SK-N-SH treated with all-trans-retinoic acid at 6 μM for 48 hours (cell line): ENCODE results near the gene IMMP2L.

Experiments used
- ATAC-seq: fragments of 200-7000 bp; cut with Tn5 transposase; 3 replicates; pipeline ENCODE4 v1.9.1; 2020; ENCODE audit warnings: mild to moderate bottlenecking, moderate library complexity
- ARNTL ChIP-seq: fragments of 450-650 bp; formaldehyde crosslinking; IDR thresholded peaks from 2 replicates; pipeline ENCODE4 v1.5.0; 2020; ENCODE audit warnings: low read depth, mild to moderate bottlenecking, moderate library complexity, borderline replicate concordance
- BACH2 ChIP-seq: fragments of 250-450 bp; sonication (Bioruptor Pico); IDR thresholded peaks from 2 replicates; pipeline ENCODE4 v1.9.0; 2021; ENCODE audit warnings: mild to moderate bottlenecking, borderline replicate concordance
- CSDC2 ChIP-seq: fragments of 250-450 bp; sonication (Bioruptor Pico); IDR thresholded peaks from 2 replicates; pipeline ENCODE4 v1.5.0; 2020; ENCODE audit warnings: mild to moderate bottlenecking, moderate library complexity
- ESRRG ChIP-seq: fragments of 250-450 bp; sonication (Bioruptor Pico); IDR thresholded peaks from 2 replicates; pipeline ENCODE4 v1.6.1; 2021; ENCODE audit warnings: mild to moderate bottlenecking
- GLIS3 ChIP-seq: fragments of 250-450 bp; sonication (Bioruptor Pico); IDR thresholded peaks from 2 replicates; pipeline ENCODE4 v1.5.0; 2020; ENCODE audit warnings: mild to moderate bottlenecking, moderate library complexity
- ISL1 ChIP-seq: fragments of 250-450 bp; sonication (Bioruptor Pico); IDR thresholded peaks from 2 replicates; pipeline ENCODE4 v2.1.2; 2022; ENCODE audit warnings: mild to moderate bottlenecking, moderate library complexity
- OSR1 ChIP-seq: fragments of 250-450 bp; sonication (Bioruptor Pico); IDR thresholded peaks from 2 replicates; pipeline ENCODE4 v1.8.0; 2022; ENCODE audit warnings: moderate library complexity, mild to moderate bottlenecking, inconsistent platforms
- PPARA ChIP-seq: fragments of 250-450 bp; sonication (Bioruptor Pico); IDR thresholded peaks from 2 replicates; pipeline ENCODE4 v1.5.0; 2020; ENCODE audit warnings: mild to moderate bottlenecking, borderline replicate concordance
- RARB ChIP-seq: fragments of 250-450 bp; sonication (Bioruptor Pico); IDR thresholded peaks from 2 replicates; pipeline ENCODE4 v1.8.0; 2021; ENCODE audit warnings: mild to moderate bottlenecking, moderate library complexity
- TCF4 ChIP-seq: fragments of 250-450 bp; sonication (Bioruptor Pico); IDR thresholded peaks from 2 replicates; pipeline ENCODE4 v1.8.0; 2021; ENCODE audit warnings: mild to moderate bottlenecking, moderate library complexity, borderline replicate concordance
- TOX ChIP-seq: fragments of 250-450 bp; sonication (Bioruptor Pico); IDR thresholded peaks from 2 replicates; pipeline ENCODE4 v1.8.0; 2021; ENCODE audit warnings: mild to moderate bottlenecking, moderate library complexity, borderline replicate concordance
- ZFP3 ChIP-seq: fragments of 250-450 bp; sonication (Bioruptor Pico); IDR thresholded peaks from 2 replicates; pipeline ENCODE4 v1.5.0; 2020; ENCODE audit warnings: mild to moderate bottlenecking, moderate library complexity
- ZFP30 ChIP-seq: fragments of 450-650 bp; formaldehyde crosslinking; IDR thresholded peaks from 2 replicates; pipeline ENCODE4 v1.5.0; 2022; ENCODE audit warnings: mild to moderate bottlenecking, moderate library complexity
- ZNF8 ChIP-seq: fragments of 450-650 bp; formaldehyde crosslinking; IDR thresholded peaks from 2 replicates; pipeline ENCODE4 v1.5.0; 2020; ENCODE audit warnings: mild to moderate bottlenecking, moderate library complexity
- TF ChIP-seq, protein P1 (sequence below): fragments of 250-450 bp; sonication (Bioruptor Pico); IDR thresholded peaks from 2 replicates; pipeline ENCODE4 v1.8.0; 2021; ENCODE audit warnings: low read depth, mild to moderate bottlenecking, moderate library complexity, borderline replicate concordance
- TF ChIP-seq, protein P2 (sequence below): fragments of 250-450 bp; sonication (Bioruptor Pico); IDR thresholded peaks from 2 replicates; pipeline ENCODE4 v1.5.1; 2021; ENCODE audit warnings: mild to moderate bottlenecking, moderate library complexity
- TF ChIP-seq, protein P3 (sequence below): fragments of 250-450 bp; sonication (Bioruptor Pico); IDR thresholded peaks from 2 replicates; pipeline ENCODE4 v1.5.1; 2020; ENCODE audit warnings: low read depth, mild to moderate bottlenecking, moderate library complexity
- TF ChIP-seq, protein P4 (sequence below): fragments of 250-450 bp; sonication (Bioruptor Pico); IDR thresholded peaks from 2 replicates; pipeline ENCODE4 v1.8.0; 2020; ENCODE audit warnings: mild to moderate bottlenecking, moderate library complexity, borderline replicate concordance
- TF ChIP-seq, protein P5 (sequence below): fragments of 250-450 bp; sonication (Bioruptor Pico); IDR thresholded peaks from 2 replicates; pipeline ENCODE4 v1.5.0; 2020; ENCODE audit warnings: mild to moderate bottlenecking, moderate library complexity

Gene IMMP2L

DNA sequence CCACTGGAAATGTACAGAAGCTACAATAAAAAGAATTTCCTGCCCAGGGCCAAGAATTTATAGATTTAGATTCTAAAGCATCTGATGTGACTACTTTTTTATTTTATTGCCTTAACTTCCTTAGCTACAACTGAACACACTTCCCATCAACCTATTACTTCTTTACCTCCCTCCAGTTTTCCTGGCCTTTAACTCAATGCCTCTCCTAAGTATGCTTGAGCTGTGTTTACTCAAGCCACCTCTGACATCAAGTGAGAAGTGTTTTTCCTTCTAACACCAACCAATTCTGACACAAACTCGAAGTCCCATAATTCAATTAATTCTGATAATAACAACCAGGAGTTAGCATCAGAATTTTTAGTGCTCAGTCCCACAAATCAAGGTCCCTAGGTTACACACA, 170.0 kb downstream of the IMMP2L start (continued):
- no peak for TF ChIP-seq GLIS3 (CRISPR knock-in tag)
- TF ChIP-seq ZFP30 (CRISPR knock-in tag): no peak
- TF ChIP-seq, protein P1, sequence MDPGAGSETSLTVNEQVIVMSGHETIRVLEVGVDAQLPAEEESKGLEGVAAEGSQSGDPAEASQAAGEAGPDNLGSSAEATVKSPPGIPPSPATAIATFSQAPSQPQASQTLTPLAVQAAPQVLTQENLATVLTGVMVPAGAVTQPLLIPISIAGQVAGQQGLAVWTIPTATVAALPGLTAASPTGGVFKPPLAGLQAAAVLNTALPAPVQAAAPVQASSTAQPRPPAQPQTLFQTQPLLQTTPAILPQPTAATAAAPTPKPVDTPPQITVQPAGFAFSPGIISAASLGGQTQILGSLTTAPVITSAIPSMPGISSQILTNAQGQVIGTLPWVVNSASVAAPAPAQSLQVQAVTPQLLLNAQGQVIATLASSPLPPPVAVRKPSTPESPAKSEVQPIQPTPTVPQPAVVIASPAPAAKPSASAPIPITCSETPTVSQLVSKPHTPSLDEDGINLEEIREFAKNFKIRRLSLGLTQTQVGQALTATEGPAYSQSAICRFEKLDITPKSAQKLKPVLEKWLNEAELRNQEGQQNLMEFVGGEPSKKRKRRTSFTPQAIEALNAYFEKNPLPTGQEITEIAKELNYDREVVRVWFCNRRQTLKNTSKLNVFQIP (CRISPR knock-in tag): no peak
- TF ChIP-seq ESRRG (CRISPR knock-in tag): no peak
- no peak for TF ChIP-seq BACH2 (CRISPR knock-in tag)
- TF ChIP-seq ARNTL (CRISPR knock-in tag): no peak
- TF ChIP-seq ISL1: no peak
- TF ChIP-seq TCF4: no peak
- TF ChIP-seq, protein P2, sequence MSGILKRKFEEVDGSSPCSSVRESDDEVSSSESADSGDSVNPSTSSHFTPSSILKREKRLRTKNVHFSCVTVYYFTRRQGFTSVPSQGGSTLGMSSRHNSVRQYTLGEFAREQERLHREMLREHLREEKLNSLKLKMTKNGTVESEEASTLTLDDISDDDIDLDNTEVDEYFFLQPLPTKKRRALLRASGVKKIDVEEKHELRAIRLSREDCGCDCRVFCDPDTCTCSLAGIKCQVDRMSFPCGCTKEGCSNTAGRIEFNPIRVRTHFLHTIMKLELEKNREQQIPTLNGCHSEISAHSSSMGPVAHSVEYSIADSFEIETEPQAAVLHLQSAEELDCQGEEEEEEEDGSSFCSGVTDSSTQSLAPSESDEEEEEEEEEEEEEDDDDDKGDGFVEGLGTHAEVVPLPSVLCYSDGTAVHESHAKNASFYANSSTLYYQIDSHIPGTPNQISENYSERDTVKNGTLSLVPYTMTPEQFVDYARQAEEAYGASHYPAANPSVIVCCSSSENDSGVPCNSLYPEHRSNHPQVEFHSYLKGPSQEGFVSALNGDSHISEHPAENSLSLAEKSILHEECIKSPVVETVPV: no peak
- TF ChIP-seq, protein P3, sequence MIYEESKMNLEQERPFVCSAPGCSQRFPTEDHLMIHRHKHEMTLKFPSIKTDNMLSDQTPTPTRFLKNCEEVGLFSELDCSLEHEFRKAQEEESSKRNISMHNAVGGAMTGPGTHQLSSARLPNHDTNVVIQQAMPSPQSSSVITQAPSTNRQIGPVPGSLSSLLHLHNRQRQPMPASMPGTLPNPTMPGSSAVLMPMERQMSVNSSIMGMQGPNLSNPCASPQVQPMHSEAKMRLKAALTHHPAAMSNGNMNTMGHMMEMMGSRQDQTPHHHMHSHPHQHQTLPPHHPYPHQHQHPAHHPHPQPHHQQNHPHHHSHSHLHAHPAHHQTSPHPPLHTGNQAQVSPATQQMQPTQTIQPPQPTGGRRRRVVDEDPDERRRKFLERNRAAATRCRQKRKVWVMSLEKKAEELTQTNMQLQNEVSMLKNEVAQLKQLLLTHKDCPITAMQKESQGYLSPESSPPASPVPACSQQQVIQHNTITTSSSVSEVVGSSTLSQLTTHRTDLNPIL (CRISPR knock-in tag): no peak

DNA sequence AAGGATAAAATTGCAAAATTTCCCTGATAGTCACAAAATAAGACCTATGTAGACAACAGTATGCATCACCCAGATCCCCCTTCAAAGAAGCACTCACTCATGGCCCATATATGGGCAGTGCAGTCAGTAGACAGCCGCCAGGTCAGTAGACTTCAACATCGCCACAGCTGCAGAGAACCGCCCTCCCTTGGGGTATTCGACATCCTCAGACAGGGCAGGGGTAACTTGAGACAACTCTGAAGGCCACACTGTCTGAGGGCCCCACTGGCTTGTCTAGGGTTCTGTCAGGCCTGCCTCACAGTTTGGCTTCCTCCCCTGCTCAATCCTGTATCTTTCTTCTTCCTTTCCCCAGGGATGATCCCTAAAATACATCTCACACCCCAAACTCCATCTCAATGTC, 172.3 kb downstream of the IMMP2L start:
- TF ChIP-seq CSDC2 (CRISPR knock-in tag) (no peak), ZFP30 (CRISPR knock-in tag) (no peak)
- TF ChIP-seq, protein P3 (CRISPR knock-in tag): no peak
- no peak for ATAC-seq

DNA sequence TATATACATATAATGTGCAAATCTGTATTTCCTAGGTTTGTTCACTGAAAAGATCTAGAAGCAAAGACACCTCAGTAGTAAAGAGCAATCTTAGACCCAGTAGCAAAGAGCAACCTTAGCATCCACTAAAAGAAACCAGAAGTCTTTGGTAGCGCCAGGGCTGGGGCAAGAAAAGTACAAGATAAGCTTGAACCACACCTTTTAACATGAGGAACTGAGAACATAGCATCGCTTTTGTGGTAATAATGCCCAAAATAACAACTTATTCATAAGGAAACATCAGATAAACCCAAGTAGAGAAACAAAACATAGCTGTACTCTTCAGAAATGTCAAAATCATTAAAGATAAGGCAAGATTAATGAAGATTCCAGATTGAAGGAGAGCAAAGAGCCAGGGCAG, 173.4 kb downstream of the IMMP2L start:
- TF ChIP-seq, protein P3 (CRISPR knock-in tag): no peak
- TF ChIP-seq, protein P4, sequence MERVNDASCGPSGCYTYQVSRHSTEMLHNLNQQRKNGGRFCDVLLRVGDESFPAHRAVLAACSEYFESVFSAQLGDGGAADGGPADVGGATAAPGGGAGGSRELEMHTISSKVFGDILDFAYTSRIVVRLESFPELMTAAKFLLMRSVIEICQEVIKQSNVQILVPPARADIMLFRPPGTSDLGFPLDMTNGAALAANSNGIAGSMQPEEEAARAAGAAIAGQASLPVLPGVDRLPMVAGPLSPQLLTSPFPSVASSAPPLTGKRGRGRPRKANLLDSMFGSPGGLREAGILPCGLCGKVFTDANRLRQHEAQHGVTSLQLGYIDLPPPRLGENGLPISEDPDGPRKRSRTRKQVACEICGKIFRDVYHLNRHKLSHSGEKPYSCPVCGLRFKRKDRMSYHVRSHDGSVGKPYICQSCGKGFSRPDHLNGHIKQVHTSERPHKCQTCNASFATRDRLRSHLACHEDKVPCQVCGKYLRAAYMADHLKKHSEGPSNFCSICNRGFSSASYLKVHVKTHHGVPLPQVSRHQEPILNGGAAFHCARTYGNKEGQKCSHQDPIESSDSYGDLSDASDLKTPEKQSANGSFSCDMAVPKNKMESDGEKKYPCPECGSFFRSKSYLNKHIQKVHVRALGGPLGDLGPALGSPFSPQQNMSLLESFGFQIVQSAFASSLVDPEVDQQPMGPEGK (CRISPR knock-in tag): no peak
- TF ChIP-seq PPARA (CRISPR knock-in tag) (no peak), ESRRG (CRISPR knock-in tag) (no peak)
- no peak for ATAC-seq

DNA sequence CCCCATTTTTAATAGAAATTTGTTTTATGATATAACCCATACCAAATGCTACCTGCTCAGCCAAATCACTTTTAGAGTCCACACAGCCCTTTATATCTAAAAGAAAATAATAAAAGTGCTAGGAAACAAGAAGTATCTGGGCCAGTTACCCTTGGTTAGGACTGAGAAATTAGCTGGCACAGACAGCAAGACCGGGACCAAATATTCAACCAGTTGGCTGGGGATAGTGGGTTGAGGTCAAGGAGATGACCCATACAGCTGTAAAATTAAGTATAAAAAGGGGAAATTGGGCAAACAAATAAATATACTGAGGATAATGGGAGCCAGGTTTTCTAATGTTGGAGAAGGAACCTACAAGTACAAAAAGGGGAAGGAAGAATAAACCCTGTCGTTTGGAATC, 174.3 kb downstream of the IMMP2L start:
- ATAC-seq: no peak
- TF ChIP-seq ESRRG (CRISPR knock-in tag) (no peak), OSR1 (no peak), TOX (CRISPR knock-in tag) (no peak), ZFP3 (CRISPR knock-in tag) (no peak), TCF4 (no peak), RARB (no peak), ZNF8 (CRISPR knock-in tag) (no peak)
- TF ChIP-seq, protein P3 (CRISPR knock-in tag): no peak
- TF ChIP-seq, protein P1 (CRISPR knock-in tag): no peak
- TF ChIP-seq, protein P2: no peak
- TF ChIP-seq, protein P5, sequence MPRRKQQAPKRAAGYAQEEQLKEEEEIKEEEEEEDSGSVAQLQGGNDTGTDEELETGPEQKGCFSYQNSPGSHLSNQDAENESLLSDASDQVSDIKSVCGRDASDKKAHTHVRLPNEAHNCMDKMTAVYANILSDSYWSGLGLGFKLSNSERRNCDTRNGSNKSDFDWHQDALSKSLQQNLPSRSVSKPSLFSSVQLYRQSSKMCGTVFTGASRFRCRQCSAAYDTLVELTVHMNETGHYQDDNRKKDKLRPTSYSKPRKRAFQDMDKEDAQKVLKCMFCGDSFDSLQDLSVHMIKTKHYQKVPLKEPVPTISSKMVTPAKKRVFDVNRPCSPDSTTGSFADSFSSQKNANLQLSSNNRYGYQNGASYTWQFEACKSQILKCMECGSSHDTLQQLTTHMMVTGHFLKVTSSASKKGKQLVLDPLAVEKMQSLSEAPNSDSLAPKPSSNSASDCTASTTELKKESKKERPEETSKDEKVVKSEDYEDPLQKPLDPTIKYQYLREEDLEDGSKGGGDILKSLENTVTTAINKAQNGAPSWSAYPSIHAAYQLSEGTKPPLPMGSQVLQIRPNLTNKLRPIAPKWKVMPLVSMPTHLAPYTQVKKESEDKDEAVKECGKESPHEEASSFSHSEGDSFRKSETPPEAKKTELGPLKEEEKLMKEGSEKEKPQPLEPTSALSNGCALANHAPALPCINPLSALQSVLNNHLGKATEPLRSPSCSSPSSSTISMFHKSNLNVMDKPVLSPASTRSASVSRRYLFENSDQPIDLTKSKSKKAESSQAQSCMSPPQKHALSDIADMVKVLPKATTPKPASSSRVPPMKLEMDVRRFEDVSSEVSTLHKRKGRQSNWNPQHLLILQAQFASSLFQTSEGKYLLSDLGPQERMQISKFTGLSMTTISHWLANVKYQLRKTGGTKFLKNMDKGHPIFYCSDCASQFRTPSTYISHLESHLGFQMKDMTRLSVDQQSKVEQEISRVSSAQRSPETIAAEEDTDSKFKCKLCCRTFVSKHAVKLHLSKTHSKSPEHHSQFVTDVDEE (CRISPR knock-in tag): no peak
